Activated T-cell treated with anti-CD3 and anti-CD28 coated beads, Interleukin-2, amount 50 U/mL, for 72 hours (primary cell): ENCODE measurements around the gene SNX19. TPM values are rescaled to one million over a fixed set of nuclear protein-coding genes. Genes with fewer than 3 reads are reported as not detected.
"Not testable (repeated sequence)": the region's sequence is repeated elsewhere in the genome, so short reads cannot be mapped to it uniquely, and the experiment has no call there.

Experiments
- ATAC-seq, 2 donors: fragments of 150-1000 bp; cut with Tn5 transposase; replicated peaks in 1 of 2; 2 replicates each; pipeline ENCODE4 v1.10.0; 2021; ENCODE audit warnings: moderate library complexity in 2 of 2, mild to moderate bottlenecking in 1 of 2
- DNase-seq, 2 donors: peaks; one replicate each; pipeline ENCODE4 v3.0.0; 2021 to 2022; ENCODE audit warnings: mixed read lengths in 1 of 2
- H3K27ac Mint-ChIP-seq: one replicate; pipeline ENCODE4 v1.8.0; 2022; ENCODE audit warnings: mild to moderate bottlenecking, moderate library complexity, mixed read lengths
- H3K27me3 Mint-ChIP-seq: one replicate; pipeline ENCODE4 v1.8.0; 2022; ENCODE audit warnings: low read depth, mixed read lengths
- H3K36me3 Mint-ChIP-seq, 2 donors: one replicate each; pipeline ENCODE4 v1.8.0; 2022; ENCODE audit warnings: mixed read lengths in 2 of 2, mild to moderate bottlenecking in 1 of 2; ENCODE audit not compliant: insufficient read depth in 2 of 2
- H3K4me1 Mint-ChIP-seq: one replicate; pipeline ENCODE4 v1.8.0; 2022; ENCODE audit warnings: low read depth, mixed read lengths
- H3K4me3 Mint-ChIP-seq, 2 donors: one replicate each; pipeline ENCODE4 v1.8.0; 2022; ENCODE audit warnings: mild to moderate bottlenecking in 2 of 2, mixed read lengths in 2 of 2, moderate library complexity in 2 of 2
- H3K9me3 Mint-ChIP-seq, 2 donors: one replicate each; pipeline ENCODE4 v1.8.0; 2022; ENCODE audit warnings: mixed read lengths in 2 of 2
- total RNA-seq, 2 donors: library from RNA; stranded (reverse); gene quantifications; one replicate each; pipeline ENCODE4 v1.2.3, GENCODE V29; 2022

SNX19 gene, protein sequence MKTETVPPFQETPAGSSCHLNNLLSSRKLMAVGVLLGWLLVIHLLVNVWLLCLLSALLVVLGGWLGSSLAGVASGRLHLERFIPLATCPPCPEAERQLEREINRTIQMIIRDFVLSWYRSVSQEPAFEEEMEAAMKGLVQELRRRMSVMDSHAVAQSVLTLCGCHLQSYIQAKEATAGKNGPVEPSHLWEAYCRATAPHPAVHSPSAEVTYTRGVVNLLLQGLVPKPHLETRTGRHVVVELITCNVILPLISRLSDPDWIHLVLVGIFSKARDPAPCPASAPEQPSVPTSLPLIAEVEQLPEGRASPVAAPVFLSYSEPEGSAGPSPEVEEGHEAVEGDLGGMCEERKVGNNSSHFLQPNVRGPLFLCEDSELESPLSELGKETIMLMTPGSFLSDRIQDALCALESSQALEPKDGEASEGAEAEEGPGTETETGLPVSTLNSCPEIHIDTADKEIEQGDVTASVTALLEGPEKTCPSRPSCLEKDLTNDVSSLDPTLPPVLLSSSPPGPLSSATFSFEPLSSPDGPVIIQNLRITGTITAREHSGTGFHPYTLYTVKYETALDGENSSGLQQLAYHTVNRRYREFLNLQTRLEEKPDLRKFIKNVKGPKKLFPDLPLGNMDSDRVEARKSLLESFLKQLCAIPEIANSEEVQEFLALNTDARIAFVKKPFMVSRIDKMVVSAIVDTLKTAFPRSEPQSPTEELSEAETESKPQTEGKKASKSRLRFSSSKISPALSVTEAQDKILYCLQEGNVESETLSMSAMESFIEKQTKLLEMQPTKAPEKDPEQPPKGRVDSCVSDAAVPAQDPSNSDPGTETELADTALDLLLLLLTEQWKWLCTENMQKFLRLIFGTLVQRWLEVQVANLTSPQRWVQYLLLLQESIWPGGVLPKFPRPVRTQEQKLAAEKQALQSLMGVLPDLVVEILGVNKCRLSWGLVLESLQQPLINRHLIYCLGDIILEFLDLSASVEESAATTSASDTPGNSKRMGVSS
- 10 to 100 TPM; 29.5 to 37.1 TPM for total RNA-seq

DNA sequence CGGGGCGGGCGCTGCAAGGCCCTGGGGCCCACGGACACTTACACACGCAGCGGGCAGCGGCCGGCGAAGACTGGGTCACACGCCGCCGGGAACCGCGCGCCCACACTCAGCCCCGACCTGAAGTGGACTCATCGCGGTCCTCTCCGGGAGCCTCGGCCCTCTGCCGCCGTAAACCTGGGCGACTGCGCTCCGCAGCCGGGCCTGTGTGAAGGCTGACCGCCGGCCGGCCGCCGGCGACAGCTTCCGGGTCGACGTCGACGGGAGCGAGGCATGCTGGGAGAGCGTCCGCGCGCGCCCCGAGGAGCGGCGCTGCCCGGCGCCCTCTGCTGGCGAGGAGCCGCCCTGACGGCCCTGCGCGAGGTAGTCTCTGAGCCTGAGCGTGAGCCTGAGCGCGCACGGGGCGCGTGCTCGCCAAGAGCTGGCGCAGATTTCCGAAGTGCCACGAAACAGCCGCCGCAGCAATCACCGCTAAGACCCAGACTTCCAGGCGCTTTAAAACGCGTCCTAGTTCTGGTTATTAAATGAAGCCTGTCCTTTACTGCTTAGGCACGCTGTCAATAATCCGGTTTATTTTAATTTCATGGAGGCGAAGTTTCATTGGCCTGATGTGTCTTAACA, at the start of gene SNX19:
SNX19 (minus strand) TSS at position 242 of the 618 bp plus-strand sequence. CDS start 540 bp downstream, outside the sequence.
- peaks cover 3 to 10% of the 10 kb centered on the region in 2 donors for H3K36me3 Mint-ChIP-seq
- H3K9me3 Mint-ChIP-seq, result peaks cover 1 to 5% of the 10 kb centered on the region in 2 donors
- H3K4me3 Mint-ChIP-seq, result peak within 1 kb of the TSS; percentile 84 to 91
- peak; percentile 91 to 95 for DNase-seq
- H3K27ac Mint-ChIP-seq, result peak within 1 kb of the TSS; percentile 78
- H3K27me3 Mint-ChIP-seq, result peaks cover 7% of the 10 kb centered on the region
- ATAC-seq, result peak; percentile 99 to 100
- peaks cover 18% of the 10 kb centered on the region for H3K4me1 Mint-ChIP-seq

DNA sequence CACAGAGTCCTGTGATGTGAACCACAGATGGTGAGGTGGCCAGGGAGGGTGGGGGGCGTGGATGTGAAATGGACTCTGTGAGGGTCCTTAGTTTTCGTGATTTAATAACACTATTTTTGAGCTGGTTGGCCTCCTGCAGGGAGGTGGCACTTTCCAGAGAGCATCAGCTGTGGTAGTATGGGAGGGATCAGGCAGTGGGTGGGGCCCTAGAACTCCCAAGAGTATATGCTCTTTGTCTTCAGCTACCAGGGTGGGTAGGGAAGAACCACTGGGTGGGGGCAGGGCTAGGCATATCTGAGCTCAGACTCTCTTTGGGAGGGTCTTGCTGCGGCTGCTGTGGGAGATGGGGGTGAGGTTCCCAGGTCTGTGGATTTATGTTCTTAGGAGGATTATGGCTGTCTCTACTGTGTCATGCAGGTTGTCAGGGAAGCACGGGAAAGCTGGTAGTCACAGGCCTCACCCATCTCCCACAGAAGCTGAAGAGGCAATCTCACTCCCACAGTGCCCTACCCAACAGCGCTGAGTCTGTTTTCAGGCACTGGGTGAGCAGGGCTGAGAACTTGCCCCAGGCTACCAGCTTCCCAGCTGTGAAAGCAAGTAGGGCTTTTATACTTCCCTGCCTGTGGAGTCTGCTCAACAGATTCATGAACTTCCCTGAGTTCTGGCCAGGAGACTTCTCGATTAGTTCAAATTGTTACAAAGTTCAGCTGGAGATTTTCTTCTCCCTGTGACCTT, 47.9 kb upstream of the SNX19 start:
- peaks cover 3 to 4% of the 10 kb centered on the region in 2 donors for H3K9me3 Mint-ChIP-seq
- no peak overlapping the region for H3K27ac Mint-ChIP-seq
- peaks cover 0 to 2% of the 10 kb centered on the region in 2 donors for H3K36me3 Mint-ChIP-seq
- ATAC-seq, result no peak
- H3K4me1 Mint-ChIP-seq, result no peaks in the 10 kb centered on the region
- no peak for DNase-seq
- H3K4me3 Mint-ChIP-seq, result no peak overlapping the region
- H3K27me3 Mint-ChIP-seq, result no peaks in the 10 kb centered on the region

DNA sequence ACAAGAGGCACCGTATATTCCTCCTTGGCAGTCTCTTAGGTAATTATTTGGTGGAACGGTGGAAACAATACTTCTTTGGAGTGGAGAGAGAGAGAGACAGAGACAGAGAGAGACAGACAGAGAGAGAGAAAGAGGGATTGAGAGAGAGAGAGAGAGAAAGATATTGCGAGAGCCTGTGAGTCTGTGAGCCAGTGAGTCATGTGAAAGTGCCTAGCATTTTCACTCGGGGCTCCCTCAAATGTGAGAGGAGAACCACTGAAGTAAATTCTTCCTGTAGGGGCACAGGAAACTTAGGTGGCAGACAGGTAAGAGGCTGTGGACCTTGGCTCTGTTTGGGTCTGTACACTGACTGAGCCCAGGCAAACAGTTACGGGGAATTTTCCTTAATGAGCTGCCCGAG, 31.6 kb upstream of the SNX19 start:
- H3K9me3 Mint-ChIP-seq, result no peaks in the 10 kb centered on the region
- peaks cover 6% of the 10 kb centered on the region for H3K4me1 Mint-ChIP-seq
- H3K36me3 Mint-ChIP-seq, result no peaks in the 10 kb centered on the region
- no peak overlapping the region for H3K4me3 Mint-ChIP-seq
- peaks cover 15% of the 10 kb centered on the region for H3K27me3 Mint-ChIP-seq
- no peak overlapping the region for H3K27ac Mint-ChIP-seq
- no peak for ATAC-seq
- DNase-seq, result no peak

DNA sequence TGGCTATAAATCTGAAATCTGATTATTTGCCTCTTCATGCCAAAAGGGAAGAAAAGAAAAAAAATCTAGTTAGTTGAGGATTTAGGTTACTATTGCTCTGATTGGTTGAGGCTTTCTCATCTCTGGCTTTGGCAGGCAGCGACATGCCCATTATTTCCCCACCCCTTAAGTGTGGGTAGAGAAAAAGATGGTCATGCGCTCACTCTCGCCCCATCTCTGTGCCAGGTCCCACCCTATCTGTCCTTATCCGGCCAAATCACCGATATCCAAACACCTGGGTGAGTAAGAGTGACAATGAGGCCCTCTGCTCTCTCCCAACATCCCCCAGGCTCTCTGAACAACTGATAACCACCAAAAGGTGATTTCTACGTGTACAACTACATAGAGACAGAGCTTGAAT, 31.2 kb upstream of the SNX19 start:
- H3K4me3 Mint-ChIP-seq, result no peak overlapping the region
- H3K36me3 Mint-ChIP-seq, result no peaks in the 10 kb centered on the region
- ATAC-seq (no peak), DNase-seq (no peak)
- H3K27me3 Mint-ChIP-seq, result peaks cover 15% of the 10 kb centered on the region
- H3K9me3 Mint-ChIP-seq, result no peaks in the 10 kb centered on the region
- H3K27ac Mint-ChIP-seq, result no peak overlapping the region
- H3K4me1 Mint-ChIP-seq, result peaks cover 6% of the 10 kb centered on the region

DNA sequence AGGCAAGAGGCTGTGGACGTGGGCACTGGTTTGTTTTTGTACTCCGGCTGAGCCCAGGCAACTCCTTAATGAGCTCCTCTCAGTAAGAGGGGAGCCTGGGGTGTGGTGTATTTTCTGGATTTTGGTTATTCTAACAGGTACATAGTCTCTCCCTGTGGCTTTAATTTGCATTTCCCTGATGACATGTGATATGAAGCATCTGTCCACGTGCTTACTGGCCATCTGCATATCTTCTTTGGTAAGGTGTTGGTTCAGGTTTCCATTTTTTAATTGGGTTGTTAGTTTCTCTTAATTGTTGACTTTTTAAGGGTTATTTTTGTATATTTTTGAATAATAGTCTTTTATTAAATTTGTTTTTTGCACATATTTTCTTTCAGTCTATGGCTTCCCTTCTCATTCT, 30.8 kb upstream of the SNX19 start:
- H3K4me3 Mint-ChIP-seq, result no peak overlapping the region
- H3K27ac Mint-ChIP-seq, result no peak overlapping the region
- DNase-seq (no peak), ATAC-seq (no peak)
- H3K27me3 Mint-ChIP-seq, result peaks cover 15% of the 10 kb centered on the region
- peaks cover 6% of the 10 kb centered on the region for H3K4me1 Mint-ChIP-seq
- H3K9me3 Mint-ChIP-seq, result no peaks in the 10 kb centered on the region
- no peaks in the 10 kb centered on the region for H3K36me3 Mint-ChIP-seq

DNA sequence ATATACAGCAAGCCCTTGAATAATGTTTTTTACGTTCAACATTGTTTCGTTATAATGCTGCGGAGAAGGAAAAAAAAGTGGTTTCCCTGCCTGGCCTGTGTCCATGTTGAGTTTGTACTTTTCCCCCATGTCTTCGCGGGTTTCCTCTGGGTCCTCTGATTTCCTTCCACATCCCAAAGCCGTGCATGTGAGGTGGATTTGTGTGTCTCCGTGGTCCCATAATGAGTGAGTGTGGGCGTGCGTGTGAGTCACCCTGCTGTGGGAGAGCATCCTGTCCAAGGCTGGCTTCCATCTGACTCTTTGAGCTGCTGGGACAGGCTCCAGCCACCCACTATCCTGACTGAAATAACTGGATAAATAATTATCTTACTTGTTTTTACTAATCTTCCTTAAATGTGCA, 29.6 kb upstream of the SNX19 start:
- DNase-seq, result no peak
- Mint-ChIP-seq H3K27me3 (peaks cover 15% of the 10 kb centered on the region), H3K27ac (no peak overlapping the region), H3K9me3 (no peaks in the 10 kb centered on the region), H3K4me1 (peaks cover 6% of the 10 kb centered on the region), H3K4me3 (no peak overlapping the region), H3K36me3 (no peaks in the 10 kb centered on the region)
- no peak for ATAC-seq

DNA sequence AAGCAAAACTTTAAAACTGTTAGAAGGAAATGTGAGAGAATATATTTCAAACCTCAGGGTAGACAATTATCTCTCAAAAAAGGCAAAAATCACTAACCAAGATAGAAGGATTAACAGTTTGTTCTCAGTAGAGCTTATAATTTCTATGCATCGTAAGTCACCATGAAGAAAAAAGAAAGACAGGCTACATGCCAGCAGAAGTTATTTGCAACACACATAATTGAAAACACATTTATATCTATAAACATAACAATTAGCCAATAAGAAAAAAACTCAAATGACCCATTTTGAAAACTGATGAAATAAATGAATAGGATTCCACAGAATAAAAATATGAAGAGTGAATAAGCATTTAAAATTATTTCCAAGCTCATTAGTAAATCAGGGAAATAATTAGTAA, 24.4 kb upstream of the SNX19 start:
- H3K27ac Mint-ChIP-seq, result no peak overlapping the region
- ATAC-seq, result no peak
- no peak for DNase-seq
- no peaks in the 10 kb centered on the region for H3K4me1 Mint-ChIP-seq
- H3K27me3 Mint-ChIP-seq, result peaks cover 20% of the 10 kb centered on the region
- no peak overlapping the region for H3K4me3 Mint-ChIP-seq
- H3K36me3 Mint-ChIP-seq, result no peaks in the 10 kb centered on the region
- no peaks in the 10 kb centered on the region for H3K9me3 Mint-ChIP-seq

DNA sequence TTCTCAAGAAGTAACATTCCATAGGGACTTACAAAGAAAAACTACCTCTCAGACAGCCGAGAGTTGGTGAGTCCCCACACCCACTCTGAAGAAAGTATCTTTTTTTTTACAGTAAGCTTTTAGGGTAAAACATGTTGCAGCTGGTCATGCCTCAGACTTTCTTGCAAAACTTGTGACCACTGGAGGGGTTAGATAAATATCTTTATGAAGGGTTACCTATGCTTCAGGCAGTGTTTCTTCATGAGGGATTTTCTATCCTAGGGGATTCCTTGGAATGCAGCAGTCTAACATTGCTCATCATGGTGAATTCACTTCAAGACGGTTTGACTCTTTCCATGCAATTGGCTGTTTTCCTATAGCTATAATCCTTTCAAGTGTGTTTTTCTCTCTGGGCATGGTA, 20.8 kb upstream of the SNX19 start:
- ATAC-seq (no peak), DNase-seq (no peak)
- Mint-ChIP-seq H3K4me3 (no peak overlapping the region), H3K27ac (no peak overlapping the region), H3K36me3 (no peaks in the 10 kb centered on the region), H3K4me1 (no peaks in the 10 kb centered on the region), H3K9me3 (no peaks in the 10 kb centered on the region), H3K27me3 (peaks cover 6% of the 10 kb centered on the region)

DNA sequence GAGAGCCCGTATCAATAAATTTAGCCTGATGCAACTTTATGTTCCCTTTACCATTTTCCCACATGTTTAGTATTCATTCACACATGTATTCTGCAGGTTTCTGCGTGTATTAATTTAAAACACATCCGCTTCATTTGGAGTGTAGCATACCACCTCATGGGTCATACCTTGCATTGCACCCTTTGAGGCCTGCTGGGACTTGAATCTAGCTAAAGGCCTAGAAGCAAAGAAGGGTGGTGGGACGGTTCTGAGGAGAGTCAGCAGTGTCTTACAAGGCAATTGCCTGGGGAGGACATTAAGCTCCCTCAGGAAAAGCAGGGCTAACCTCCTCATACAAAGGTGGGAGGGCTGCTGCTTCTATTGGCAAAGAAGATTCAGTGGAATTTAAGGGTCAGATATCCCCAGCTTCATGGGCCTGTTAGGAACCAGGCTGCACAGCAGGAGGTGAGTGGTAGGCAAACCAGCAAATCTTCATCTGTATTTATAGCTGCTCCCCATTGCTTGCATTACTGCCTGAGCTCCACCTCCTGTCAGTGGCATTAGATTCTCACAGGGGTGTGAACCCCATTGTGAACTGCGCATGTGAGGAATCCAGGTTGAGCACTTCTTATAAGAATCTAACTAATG, 15.9 kb upstream of the SNX19 start:
- ATAC-seq, result no peak
- no peaks in the 10 kb centered on the region for H3K36me3 Mint-ChIP-seq
- H3K4me3 Mint-ChIP-seq, result no peak overlapping the region
- DNase-seq, result no peak
- H3K9me3 Mint-ChIP-seq, result no peaks in the 10 kb centered on the region
- H3K27ac Mint-ChIP-seq, result no peak overlapping the region
- peaks cover under 1% of the 10 kb centered on the region for H3K27me3 Mint-ChIP-seq
- H3K4me1 Mint-ChIP-seq, result no peaks in the 10 kb centered on the region

DNA sequence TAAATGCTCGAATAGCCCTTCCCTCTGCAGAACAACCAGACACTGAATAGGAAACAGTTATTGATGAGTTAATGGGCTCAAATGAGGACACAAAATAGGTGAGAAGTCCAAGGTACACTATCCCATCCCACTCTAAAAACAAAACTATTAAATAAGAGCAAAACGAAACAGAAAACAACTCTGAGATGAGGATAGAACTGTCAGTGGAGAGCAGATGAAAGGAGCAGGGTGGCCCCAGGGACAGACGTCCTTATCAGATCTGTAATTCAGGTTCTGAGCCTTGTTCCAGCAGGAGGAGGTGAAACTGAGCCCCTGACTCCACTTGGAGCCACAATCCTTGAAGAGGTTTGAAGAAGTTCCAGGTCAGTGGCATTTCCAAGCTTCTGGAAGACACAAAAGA, 8.5 kb upstream of the SNX19 start:
- H3K4me1 Mint-ChIP-seq, result no peaks in the 10 kb centered on the region
- peaks cover 16% of the 10 kb centered on the region for H3K27me3 Mint-ChIP-seq
- H3K27ac Mint-ChIP-seq, result no peak overlapping the region
- ATAC-seq (no peak), DNase-seq (no peak)
- H3K36me3 Mint-ChIP-seq, result no peaks in the 10 kb centered on the region
- H3K4me3 Mint-ChIP-seq, result no peak overlapping the region
- no peaks in the 10 kb centered on the region for H3K9me3 Mint-ChIP-seq

DNA sequence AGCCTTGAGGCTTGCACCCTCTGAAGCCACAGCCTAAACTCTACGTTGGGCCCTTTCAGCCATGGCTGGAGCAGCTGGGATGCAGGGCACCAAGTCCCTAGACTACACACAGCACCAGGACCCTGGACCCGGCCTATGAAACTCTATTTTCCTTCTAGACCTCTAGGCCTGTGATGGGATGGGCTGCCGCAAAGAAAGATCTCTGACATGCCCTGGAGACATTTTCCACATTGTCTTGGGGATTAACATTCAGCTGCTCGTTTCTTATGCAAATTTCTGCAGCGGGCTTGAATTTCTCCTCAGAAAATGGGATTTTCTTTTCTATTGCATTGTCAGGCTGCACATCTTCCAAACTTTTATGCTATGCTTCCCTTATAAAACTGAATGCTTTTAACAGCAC, 4.3 kb upstream of the SNX19 start:
- not testable (repeated sequence) for ATAC-seq, H3K9me3 Mint-ChIP-seq, H3K27ac Mint-ChIP-seq, H3K4me3 Mint-ChIP-seq, H3K36me3 Mint-ChIP-seq, H3K4me1 Mint-ChIP-seq, DNase-seq
- peaks cover 16% of the 10 kb centered on the region for H3K27me3 Mint-ChIP-seq

DNA sequence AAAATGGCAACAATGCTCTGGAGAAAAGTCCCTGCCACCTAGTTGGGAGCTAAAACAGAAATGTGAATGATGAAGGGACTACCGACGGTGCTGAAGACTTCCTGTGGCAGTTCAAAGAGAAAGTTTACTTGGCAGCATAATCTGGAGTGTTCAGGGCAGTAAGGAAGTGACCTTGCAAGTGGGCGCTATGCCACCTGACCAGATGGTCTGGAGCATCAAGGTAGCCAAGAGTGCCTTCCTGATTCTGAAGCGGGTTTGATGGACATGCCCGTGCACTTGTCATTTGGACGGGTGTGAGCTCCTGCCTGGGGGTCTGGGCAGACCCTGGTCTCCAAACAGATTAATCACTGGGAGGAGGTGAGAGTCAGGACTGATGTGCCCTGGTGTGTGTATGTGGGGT, 1.8 kb upstream of the SNX19 start:
- Mint-ChIP-seq H3K27ac (no peak overlapping the region), H3K4me3 (no peak overlapping the region), H3K36me3 (peaks cover 3 to 7% of the 10 kb centered on the region in 2 donors), H3K4me1 (peaks cover 18% of the 10 kb centered on the region), H3K9me3 (peaks cover 1 to 2% of the 10 kb centered on the region in 2 donors), H3K27me3 (peaks cover 16% of the 10 kb centered on the region)
- no peak for DNase-seq
- ATAC-seq, result no peak
